ENCODE results near the gene GDA.

GDA gene

DNA sequence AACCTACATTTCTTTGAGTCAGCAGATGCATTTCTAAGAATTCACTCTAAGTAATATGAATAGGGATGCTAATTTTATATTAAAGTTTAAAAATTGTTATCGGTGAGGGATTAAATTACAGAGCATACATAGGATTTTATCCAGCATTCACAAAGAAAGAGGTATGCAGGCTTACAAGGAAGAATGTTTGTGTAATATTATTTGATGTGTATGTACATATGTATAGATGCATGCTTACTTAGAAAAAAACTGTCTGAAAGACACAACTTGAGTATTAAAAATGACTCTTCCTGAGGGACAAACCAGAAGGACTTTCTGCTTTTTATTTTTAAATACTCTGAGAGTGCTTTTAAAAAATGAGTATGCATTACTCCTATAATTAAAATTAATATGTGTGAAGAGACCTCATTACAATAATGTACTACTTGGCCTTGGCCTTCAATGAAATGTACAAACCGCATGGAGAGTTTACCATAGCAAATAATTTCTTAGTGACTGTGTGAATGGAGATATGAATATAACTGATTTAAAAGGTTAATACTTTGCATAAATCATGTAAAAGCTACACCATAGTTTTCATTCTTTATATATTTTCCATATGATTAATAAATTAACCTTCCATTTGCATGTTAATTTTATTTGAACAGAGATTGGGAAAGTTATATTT, 77.0 kb downstream of the GDA start:
- DNase-seq: no peak
- TF ChIP-seq, protein P1, sequence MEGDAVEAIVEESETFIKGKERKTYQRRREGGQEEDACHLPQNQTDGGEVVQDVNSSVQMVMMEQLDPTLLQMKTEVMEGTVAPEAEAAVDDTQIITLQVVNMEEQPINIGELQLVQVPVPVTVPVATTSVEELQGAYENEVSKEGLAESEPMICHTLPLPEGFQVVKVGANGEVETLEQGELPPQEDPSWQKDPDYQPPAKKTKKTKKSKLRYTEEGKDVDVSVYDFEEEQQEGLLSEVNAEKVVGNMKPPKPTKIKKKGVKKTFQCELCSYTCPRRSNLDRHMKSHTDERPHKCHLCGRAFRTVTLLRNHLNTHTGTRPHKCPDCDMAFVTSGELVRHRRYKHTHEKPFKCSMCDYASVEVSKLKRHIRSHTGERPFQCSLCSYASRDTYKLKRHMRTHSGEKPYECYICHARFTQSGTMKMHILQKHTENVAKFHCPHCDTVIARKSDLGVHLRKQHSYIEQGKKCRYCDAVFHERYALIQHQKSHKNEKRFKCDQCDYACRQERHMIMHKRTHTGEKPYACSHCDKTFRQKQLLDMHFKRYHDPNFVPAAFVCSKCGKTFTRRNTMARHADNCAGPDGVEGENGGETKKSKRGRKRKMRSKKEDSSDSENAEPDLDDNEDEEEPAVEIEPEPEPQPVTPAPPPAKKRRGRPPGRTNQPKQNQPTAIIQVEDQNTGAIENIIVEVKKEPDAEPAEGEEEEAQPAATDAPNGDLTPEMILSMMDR (IDR thresholded peaks at IDR 0.05; ENCODE audit: low read depth, low read length): no peak
- Histone ChIP-seq H3K9me3 (ENCODE audit: severe bottlenecking) (no peaks in the 10 kb centered on the region), H3K4me3 (ENCODE audit: low read depth, low read length) (no peak overlapping the region), H3K27ac (no peak overlapping the region), H3K27me3 (ENCODE audit: insufficient read depth, low read depth, severe bottlenecking) (no peaks in the 10 kb centered on the region), H3K36me3 (no peaks in the 10 kb centered on the region)

DNA sequence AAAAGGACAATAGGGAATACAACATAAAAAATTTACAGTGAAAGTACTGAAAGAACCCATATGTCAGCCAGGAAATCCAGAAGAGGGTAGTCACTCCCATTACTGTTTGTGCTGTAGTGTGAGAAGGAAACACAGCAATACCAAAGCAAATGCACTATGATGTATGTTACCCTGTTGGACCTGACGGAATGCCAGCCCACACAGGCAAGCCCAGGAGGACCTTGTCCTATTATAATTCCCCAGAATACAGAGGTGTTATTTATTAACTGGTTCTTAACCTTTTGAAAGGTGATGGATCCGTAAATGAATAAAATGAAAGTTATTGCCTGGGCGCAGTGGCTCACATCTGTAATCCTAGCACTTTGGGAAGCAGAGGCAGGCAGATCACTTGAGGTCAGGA, 79.0 kb downstream of the GDA start:
- TF ChIP-seq, protein P1 (IDR thresholded peaks at IDR 0.05; ENCODE audit: low read depth, low read length): no peak
- Histone ChIP-seq H3K9me3 (ENCODE audit: severe bottlenecking) (no peaks in the 10 kb centered on the region), H3K27me3 (ENCODE audit: insufficient read depth, low read depth, severe bottlenecking) (no peaks in the 10 kb centered on the region), H3K36me3 (no peaks in the 10 kb centered on the region), H3K27ac (no peak overlapping the region), H3K4me3 (ENCODE audit: low read depth, low read length) (no peak overlapping the region)
- no peak for DNase-seq

DNA sequence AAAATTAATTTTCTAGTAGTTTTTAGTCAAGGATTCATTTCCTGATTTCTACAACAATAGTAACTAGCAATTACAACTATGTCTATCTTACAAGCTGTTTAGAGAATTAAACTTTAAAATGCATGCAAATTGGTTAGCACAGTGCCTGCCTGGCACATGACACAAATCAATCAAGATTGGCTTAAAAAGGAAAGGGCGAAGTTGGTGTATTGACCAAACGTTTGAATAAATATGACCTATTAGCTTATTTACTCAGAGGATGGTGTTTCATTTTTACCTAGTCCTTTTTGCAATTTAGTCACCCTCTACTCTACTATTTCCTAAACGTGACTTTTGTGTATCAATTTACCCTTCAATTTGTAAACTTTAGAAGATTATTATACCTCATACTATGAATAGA, 83.5 kb downstream of the GDA start:
- TF ChIP-seq, protein P1 (IDR thresholded peaks at IDR 0.05; ENCODE audit: low read depth, low read length): no peak
- H3K27ac ChIP-seq: no peak overlapping the region
- no peaks in the 10 kb centered on the region for H3K36me3 ChIP-seq
- H3K9me3 ChIP-seq (ENCODE audit: severe bottlenecking): no peaks in the 10 kb centered on the region
- no peak for DNase-seq
- H3K4me3 ChIP-seq (ENCODE audit: low read depth, low read length): no peak overlapping the region
- H3K27me3 ChIP-seq (ENCODE audit: insufficient read depth, low read depth, severe bottlenecking): no peaks in the 10 kb centered on the region

DNA sequence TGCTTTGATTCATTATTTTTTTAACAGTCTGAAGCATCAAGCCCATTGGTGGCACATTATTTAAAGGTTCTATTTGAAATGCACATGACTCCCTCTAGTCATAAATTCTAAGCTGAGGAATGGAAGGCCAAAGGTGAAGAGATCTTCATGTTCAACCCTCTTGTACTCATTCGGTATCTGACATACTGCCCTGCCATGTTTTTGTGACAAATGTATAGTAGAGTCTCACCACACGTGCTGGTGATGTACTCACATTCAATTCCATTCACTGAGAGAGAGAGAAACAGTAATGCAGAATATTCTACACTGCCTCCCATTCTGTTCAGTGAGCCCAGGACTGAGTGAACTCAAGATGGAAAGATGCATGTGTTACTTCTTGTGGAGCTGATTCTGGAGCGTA, 98.3 kb downstream of the GDA start:
- no peaks in the 10 kb centered on the region for H3K36me3 ChIP-seq
- H3K4me3 ChIP-seq (ENCODE audit: low read depth, low read length): no peak overlapping the region

DNA sequence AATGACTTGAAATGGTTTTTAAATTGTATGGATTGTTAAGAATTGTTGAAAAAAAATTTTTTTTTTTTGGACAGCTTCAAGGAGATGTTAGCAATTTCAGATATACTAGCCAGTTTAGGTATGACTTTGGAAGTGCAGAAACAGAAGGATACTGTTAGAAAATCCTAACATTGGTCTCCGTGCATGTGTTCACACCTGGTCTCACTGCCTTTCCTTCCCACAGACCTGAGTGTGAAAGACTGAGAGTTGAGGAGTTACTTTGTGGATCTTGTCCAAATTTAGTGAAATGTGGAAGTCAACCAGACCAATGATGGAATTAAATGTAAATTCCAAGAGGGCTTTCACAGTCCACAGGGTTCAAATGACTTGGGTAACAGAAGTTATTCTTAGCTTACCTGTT, 102.3 kb downstream of the GDA start:
- no peaks in the 10 kb centered on the region for H3K27me3 ChIP-seq (ENCODE audit: insufficient read depth, low read depth, severe bottlenecking)
- H3K9me3 ChIP-seq (ENCODE audit: severe bottlenecking): no peaks in the 10 kb centered on the region
- no peak overlapping the region for H3K4me3 ChIP-seq (ENCODE audit: low read depth, low read length)
- TF ChIP-seq, protein P1 (IDR thresholded peaks at IDR 0.05; ENCODE audit: low read depth, low read length): no peak
- no peak overlapping the region for H3K27ac ChIP-seq
- no peak for DNase-seq
- H3K36me3 ChIP-seq: no peaks in the 10 kb centered on the region

More for the DNA sequence above, 98.3 kb downstream of the GDA start:
- TF ChIP-seq, protein P1 (IDR thresholded peaks at IDR 0.05; ENCODE audit: low read depth, low read length): no peak
- Histone ChIP-seq H3K27me3 (ENCODE audit: insufficient read depth, low read depth, severe bottlenecking) (no peaks in the 10 kb centered on the region), H3K27ac (no peak overlapping the region), H3K9me3 (ENCODE audit: severe bottlenecking) (no peaks in the 10 kb centered on the region)
- DNase-seq: no peak
